HG03159 (cell line): ENCODE data around the gene SLC22A1.

Source experiments
- ATAC-seq: cut with Tn5 transposase; IDR thresholded peaks from one replicate; pipeline ENCODE4 v1.9.1; 2021; ENCODE audit warnings: mild to moderate bottlenecking, moderate library complexity; ENCODE audit not compliant: unreplicated experiment

SLC22A1 gene

GRCh38 chr6:160207618-160208017 is 86.0 kb downstream of the SLC22A1 start:
- ATAC-seq = no peak
